22Rv1 (cell line): Measurements from ENCODE around the gene DSPP.

Experiments
- H3K27ac ChIP-seq: fragments of 450-650 bp; 2 replicates; pipeline ENCODE4 v1.5.1; 2017
- ZFX ChIP-seq: fragments of 450-650 bp; IDR thresholded peaks from 2 replicates; pipeline ENCODE4 v1.6.1; 2017; ENCODE audit warnings: antibody characterized with exemption, borderline replicate concordance
- TF ChIP-seq, protein P1 (sequence below): fragments of 450-650 bp; IDR thresholded peaks from 2 replicates; pipeline ENCODE4 v1.5.1; 2017; ENCODE audit warnings: mild to moderate bottlenecking

DSPP gene

DNA sequence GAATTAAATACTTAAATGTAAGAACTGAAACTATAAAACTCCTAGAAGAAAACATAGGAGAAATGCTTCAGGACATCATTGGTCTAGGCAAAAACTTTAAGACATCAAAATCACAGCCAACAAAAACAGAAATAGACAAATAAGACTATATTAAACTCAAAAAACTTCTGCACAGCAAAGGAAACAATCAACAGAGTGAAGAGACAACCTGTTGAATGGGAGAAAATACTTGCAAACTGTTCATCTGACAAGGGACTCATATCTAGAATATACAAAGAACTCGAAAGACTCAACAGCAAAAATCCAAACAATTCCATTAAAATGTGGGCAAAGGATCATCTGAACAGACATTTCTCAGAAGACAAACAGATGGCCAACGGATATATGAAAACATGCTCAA, 16.2 kb upstream of the DSPP start:
- TF ChIP-seq ZFX = no peak
- no peak overlapping the region for H3K27ac ChIP-seq

DNA sequence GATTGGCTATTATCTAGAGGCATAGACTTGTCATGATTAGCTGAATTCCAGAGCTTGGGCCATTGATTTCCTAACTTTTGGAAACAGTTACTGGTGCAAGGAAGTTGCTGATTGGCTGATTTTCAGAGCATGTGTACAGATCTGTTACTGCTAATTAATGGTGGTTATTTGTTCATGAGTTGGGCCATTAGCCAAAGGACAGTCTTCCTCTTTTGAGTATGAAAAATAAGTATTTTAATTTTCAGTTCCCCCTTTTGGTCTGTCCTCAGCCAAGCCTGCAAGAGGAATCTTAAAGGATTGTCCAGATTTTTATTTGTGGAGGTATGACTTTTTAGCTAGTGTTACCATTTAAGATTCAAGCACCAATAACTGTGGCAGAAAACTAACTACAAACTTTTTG, 7.0 kb upstream of the DSPP start:
- TF ChIP-seq, protein P1, sequence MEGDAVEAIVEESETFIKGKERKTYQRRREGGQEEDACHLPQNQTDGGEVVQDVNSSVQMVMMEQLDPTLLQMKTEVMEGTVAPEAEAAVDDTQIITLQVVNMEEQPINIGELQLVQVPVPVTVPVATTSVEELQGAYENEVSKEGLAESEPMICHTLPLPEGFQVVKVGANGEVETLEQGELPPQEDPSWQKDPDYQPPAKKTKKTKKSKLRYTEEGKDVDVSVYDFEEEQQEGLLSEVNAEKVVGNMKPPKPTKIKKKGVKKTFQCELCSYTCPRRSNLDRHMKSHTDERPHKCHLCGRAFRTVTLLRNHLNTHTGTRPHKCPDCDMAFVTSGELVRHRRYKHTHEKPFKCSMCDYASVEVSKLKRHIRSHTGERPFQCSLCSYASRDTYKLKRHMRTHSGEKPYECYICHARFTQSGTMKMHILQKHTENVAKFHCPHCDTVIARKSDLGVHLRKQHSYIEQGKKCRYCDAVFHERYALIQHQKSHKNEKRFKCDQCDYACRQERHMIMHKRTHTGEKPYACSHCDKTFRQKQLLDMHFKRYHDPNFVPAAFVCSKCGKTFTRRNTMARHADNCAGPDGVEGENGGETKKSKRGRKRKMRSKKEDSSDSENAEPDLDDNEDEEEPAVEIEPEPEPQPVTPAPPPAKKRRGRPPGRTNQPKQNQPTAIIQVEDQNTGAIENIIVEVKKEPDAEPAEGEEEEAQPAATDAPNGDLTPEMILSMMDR = no peak
- TF ChIP-seq ZFX = no peak
- H3K27ac ChIP-seq = no peak overlapping the region

DNA sequence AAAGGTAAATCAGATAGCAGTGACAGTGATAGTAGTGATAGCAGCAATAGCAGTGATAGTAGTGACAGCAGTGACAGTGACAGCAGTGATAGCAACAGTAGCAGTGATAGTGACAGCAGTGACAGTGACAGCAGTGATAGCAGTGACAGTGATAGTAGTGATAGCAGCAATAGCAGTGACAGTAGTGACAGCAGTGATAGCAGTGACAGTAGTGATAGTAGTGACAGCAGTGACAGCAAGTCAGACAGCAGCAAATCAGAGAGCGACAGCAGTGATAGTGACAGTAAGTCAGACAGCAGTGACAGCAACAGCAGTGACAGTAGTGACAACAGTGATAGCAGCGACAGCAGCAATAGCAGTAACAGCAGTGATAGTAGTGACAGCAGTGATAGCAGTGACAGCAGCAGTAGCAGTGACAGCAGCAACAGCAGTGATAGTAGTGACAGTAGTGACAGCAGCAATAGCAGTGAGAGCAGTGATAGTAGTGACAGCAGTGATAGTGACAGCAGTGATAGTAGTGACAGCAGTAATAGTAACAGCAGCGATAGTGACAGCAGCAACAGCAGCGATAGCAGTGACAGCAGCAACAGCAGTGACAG, 6.1 kb downstream of the DSPP start:
- TF ChIP-seq ZFX = no peak
- TF ChIP-seq, protein P1 = no peak
- H3K27ac ChIP-seq = no peak overlapping the region

DNA sequence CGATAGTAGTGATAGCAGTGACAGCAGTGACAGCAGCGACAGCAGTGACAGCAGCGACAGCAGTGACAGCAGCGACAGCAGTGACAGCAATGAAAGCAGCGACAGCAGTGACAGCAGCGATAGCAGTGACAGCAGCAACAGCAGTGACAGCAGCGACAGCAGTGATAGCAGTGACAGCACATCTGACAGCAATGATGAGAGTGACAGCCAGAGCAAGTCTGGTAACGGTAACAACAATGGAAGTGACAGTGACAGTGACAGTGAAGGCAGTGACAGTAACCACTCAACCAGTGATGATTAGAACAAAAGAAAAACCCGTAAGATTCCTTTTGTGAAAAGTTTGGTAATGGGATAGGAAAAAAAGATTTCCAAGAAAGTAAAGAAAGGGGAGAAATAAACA, 7.9 kb downstream of the DSPP start:
- TF ChIP-seq, protein P1 = no peak
- no peak for TF ChIP-seq ZFX

DNA sequence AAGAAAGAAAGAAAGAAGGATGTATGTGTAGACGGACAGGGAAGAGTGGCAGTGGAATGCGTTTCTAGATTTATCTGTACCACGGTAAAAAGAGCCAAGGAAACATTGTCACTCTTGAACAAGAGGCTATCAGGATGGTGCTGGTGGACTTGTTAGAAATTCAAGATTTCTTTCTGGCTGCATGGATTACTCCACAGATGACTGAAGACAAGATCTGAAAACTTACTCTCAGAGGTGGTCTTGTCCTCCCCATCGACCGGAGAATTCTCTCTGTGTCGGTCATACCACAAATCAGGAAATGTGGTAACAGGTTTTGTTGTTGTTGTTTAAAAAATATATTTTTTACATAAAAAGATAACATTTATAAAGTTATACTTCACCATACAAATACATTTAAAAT, 11.8 kb downstream of the DSPP start:
- H3K27ac ChIP-seq = no peak overlapping the region
- no peak for TF ChIP-seq ZFX
- TF ChIP-seq, protein P1 = no peak

More for the DNA sequence above, 7.9 kb downstream of the DSPP start:
- no peak overlapping the region for H3K27ac ChIP-seq

DNA sequence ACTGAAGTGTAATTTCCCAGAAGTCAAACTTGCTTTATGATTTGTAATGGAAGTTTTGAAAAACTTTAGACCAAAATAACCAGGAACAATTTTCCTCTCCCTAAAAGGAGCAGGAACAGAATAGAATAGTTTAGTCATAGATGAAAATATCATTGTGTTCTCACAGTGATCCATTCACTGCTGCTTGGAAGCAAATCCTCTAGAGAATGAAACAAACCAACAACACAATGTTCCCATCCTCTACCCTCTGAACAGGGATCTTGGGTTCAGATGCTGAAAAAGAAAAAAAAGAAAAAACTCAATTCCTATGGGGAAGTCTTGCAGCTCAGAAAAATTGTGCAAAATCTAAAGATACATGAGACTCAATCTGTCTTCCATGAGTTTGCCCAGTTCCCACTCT, 12.2 kb downstream of the DSPP start:
- H3K27ac ChIP-seq = no peak overlapping the region
- TF ChIP-seq ZFX = no peak
- TF ChIP-seq, protein P1 = no peak

DNA sequence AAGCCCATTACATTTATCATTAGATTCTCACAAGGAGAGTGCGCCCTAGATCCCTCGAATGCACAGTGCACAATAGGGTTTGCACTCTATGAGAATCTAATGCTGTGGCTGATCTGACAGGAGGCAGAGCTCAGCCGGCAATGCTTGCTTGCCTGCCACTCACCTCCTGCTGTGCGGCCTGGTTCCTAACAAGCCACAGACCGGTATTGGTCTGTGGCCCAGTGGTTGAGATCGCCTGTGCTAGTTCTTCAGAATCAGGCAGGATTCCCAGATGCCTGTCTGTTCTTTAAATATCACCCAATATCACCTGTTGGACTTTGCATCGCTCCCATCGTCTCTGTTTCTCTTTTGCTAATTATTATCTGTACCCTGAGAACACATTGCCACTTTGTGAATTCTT, 14.0 kb downstream of the DSPP start:
- no peak overlapping the region for H3K27ac ChIP-seq
- TF ChIP-seq, protein P1 = no peak
- TF ChIP-seq ZFX = no peak

DNA sequence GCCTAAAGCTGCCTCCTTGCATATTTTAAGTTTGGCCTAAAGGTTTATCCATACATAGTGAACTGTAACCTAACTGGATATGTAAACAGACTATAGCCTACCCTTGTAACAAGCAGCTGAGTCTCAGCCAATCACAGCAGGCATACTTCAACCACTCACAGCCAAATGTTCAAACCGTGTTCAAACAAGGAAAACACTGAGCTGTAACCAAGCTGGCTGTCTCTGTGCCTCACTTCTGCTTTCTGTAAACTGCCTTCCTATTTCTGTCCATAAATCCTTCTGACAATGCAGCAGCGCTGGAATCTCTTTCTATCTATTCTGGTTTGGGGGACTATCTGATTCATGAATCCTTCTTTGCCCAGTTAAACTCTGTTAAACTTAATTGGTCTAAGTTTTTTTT, 16.4 kb downstream of the DSPP start:
- TF ChIP-seq ZFX = no peak
- no peak overlapping the region for H3K27ac ChIP-seq
